Natural killer cell (primary cell): ENCODE data around the gene GASK1A. TPM values are rescaled to one million over a fixed set of nuclear protein-coding genes. Genes with fewer than 3 reads are reported as not detected.

Source experiments
- ATAC-seq, 3 donors: fragments of 150-1000 bp in 2 of 3; fragments of 200-7000 bp in 1 of 3; cut with Tn5 transposase; 1 replicate in 1 of 3; 2 replicates in 2 of 3; pipeline ENCODE4 v1.10.0; 2021; ENCODE audit warnings: mild to moderate bottlenecking in 2 of 3, moderate library complexity in 2 of 3
- DNase-seq, 2 donors: peaks; one replicate each; pipeline versions ENCODE4 v3.0.0 to v3.0.0-alpha.2; 2013 to 2021; ENCODE audit warnings: mixed read lengths in 1 of 2
- H3K27ac ChIP-seq: one replicate; pipeline ENCODE4 v1.5.1; 2013; ENCODE audit warnings: mild to moderate bottlenecking, low read length
- H3K27me3 ChIP-seq: one replicate; pipeline ENCODE4 v1.6.1; 2013; ENCODE audit warnings: low read length; ENCODE audit not compliant: control insufficient read depth, insufficient read depth
- H3K36me3 ChIP-seq: one replicate; pipeline ENCODE4 v1.6.1; 2013; ENCODE audit warnings: low read length; ENCODE audit not compliant: control insufficient read depth, insufficient read depth
- H3K4me1 ChIP-seq: one replicate; pipeline ENCODE4 v1.6.1; 2013; ENCODE audit warnings: low read length; ENCODE audit not compliant: control insufficient read depth, insufficient read depth
- H3K4me3 ChIP-seq: one replicate; pipeline ENCODE4 v1.5.1; 2013; ENCODE audit warnings: low read length
- H3K9me3 ChIP-seq: one replicate; pipeline ENCODE4 v1.6.1; 2013; ENCODE audit warnings: low read length; ENCODE audit not compliant: control insufficient read depth, insufficient read depth
- H3K27ac Mint-ChIP-seq, 2 donors: one replicate each; pipeline ENCODE4 v1.8.0; 2022; ENCODE audit warnings: mild to moderate bottlenecking in 2 of 2, mixed read lengths in 2 of 2, moderate library complexity in 1 of 2
- H3K27me3 Mint-ChIP-seq, 2 donors: one replicate each; pipeline ENCODE4 v1.8.0; 2022; ENCODE audit warnings: low read depth in 2 of 2, mixed read lengths in 2 of 2
- H3K36me3 Mint-ChIP-seq: one replicate; pipeline ENCODE4 v1.8.0; 2022; ENCODE audit warnings: mixed read lengths
- H3K4me1 Mint-ChIP-seq, 2 donors: one replicate each; pipeline ENCODE4 v1.8.0; 2022; ENCODE audit warnings: mixed read lengths in 2 of 2
- H3K4me3 Mint-ChIP-seq: one replicate; pipeline ENCODE4 v1.8.0; 2022; ENCODE audit warnings: mild to moderate bottlenecking, moderate library complexity, mixed read lengths
- H3K9me3 Mint-ChIP-seq, 2 donors: one replicate each; pipeline ENCODE4 v1.8.0; 2022; ENCODE audit warnings: mixed read lengths in 2 of 2
- WGBS: methylation state at CpG from one replicate; pipeline ENCODE4 v1.1.7; 2013; ENCODE audit warnings: missing lambda C conversion rate; ENCODE audit not compliant: insufficient coverage; 5-methylcytosine and 5-hydroxymethylcytosine counted together
- intact Hi-C: fragments of 100-400 bp; cut with micrococcal nuclease; formaldehyde crosslinking; loops from one replicate; pipeline ENCODE4 v1.14.2; 2022
- total RNA-seq, 4 donors: library from RNA; stranded (reverse); fragments of 120-200 nt in 1 of 4; gene quantifications; one replicate each; pipeline versions ENCODE4 v1.2.3 to v1.2.4, GENCODE V29; 2013 to 2022
- TF ChIP-seq, protein P1 (sequence below): fragments of 200-600 bp; IDR thresholded peaks from one replicate; pipeline ENCODE4 v1.8.0; 2022; ENCODE audit warnings: antibody characterized with exemption

GASK1A gene
- total RNA-seq, 3 donors from 2014 or later (not counting 1 experiment from before 2014, with no cell fraction given) = 0.12 to 0.34 TPM; not detected in 1

- intact Hi-C loops = loop anchor here (1.0 kb wide), 1 partner anchor 13 kb away; no protein-coding TSS in a partner anchor
- no peaks in the 10 kb centered on the region for H3K27me3 Mint-ChIP-seq
These were observed 57.7 kb downstream of the GASK1A start for GRCh38 chr3:43036621-43037423.

GRCh38 chr3:43038010-43038409 is 58.9 kb downstream of the GASK1A start:
- TF ChIP-seq, protein P1, sequence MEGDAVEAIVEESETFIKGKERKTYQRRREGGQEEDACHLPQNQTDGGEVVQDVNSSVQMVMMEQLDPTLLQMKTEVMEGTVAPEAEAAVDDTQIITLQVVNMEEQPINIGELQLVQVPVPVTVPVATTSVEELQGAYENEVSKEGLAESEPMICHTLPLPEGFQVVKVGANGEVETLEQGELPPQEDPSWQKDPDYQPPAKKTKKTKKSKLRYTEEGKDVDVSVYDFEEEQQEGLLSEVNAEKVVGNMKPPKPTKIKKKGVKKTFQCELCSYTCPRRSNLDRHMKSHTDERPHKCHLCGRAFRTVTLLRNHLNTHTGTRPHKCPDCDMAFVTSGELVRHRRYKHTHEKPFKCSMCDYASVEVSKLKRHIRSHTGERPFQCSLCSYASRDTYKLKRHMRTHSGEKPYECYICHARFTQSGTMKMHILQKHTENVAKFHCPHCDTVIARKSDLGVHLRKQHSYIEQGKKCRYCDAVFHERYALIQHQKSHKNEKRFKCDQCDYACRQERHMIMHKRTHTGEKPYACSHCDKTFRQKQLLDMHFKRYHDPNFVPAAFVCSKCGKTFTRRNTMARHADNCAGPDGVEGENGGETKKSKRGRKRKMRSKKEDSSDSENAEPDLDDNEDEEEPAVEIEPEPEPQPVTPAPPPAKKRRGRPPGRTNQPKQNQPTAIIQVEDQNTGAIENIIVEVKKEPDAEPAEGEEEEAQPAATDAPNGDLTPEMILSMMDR = no peak
- H3K27ac Mint-ChIP-seq = peak overlapping the region in 1 of 2 donors; percentile 29

More at GRCh38 chr3:43036621-43037423, 57.7 kb downstream of the GASK1A start:
- peak overlapping the region; percentile 87 to 91 for H3K27ac Mint-ChIP-seq
- 72% methylated on average over 9 of the region's 9 CpGs for WGBS
- ATAC-seq = peak; percentile 91 to 97 (median 92)
- peak overlapping the region; percentile 53 for H3K4me3 Mint-ChIP-seq
- TF ChIP-seq, protein P1 = no peak
- no peak overlapping the region for H3K4me3 ChIP-seq
- peaks cover 28% of the 10 kb centered on the region for H3K4me1 ChIP-seq
- H3K36me3 ChIP-seq = no peaks in the 10 kb centered on the region
- peaks cover 31 to 32% of the 10 kb centered on the region in 2 donors for H3K4me1 Mint-ChIP-seq
- no peaks in the 10 kb centered on the region for H3K9me3 ChIP-seq
- peak; percentile 40 to 56 for DNase-seq
- no peaks in the 10 kb centered on the region for H3K36me3 Mint-ChIP-seq
- H3K27ac ChIP-seq = peak overlapping the region; percentile 70
- H3K27me3 ChIP-seq = no peaks in the 10 kb centered on the region
- H3K9me3 Mint-ChIP-seq = no peaks in the 10 kb centered on the region

DNA sequence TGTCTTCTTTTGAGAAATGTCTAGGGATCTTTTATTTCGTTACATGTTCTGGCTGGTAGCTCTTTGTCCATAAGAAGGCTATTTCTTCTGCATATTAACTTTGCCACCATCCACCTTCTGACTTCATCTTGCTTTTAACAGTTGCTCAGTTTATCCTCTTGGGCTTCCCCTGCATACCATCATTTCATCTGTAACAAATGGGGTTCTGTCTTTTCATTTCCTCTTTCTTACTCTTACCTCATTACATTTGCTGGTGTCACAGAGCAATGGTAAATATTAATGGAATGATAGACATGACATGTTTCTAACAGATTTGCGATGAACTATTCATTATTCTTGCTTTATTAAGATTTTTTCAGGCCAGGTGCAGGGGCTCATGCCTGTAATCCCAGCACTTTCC is 62.4 kb downstream of the GASK1A start:
- peaks cover 23% of the 10 kb centered on the region for H3K9me3 ChIP-seq
- intact Hi-C loops = no loop called here
- Mint-ChIP-seq H3K9me3 (peaks cover 3 to 11% of the 10 kb centered on the region in 2 donors), H3K27me3 (no peaks in the 10 kb centered on the region), H3K27ac (no peak overlapping the region), H3K4me1 (peaks cover 10% of the 10 kb centered on the region in 2 donors), H3K36me3 (no peaks in the 10 kb centered on the region), H3K4me3 (no peak overlapping the region)
- ATAC-seq (no peak), DNase-seq (no peak)
- H3K4me1 ChIP-seq = peaks cover 8% of the 10 kb centered on the region
- H3K4me3 ChIP-seq = no peak overlapping the region
- H3K36me3 ChIP-seq = no peaks in the 10 kb centered on the region
- no peaks in the 10 kb centered on the region for H3K27me3 ChIP-seq
- H3K27ac ChIP-seq = no peak overlapping the region
- WGBS = 97% methylated on average over 2 of the region's 2 CpGs
- TF ChIP-seq, protein P1 = no peak

More at GRCh38 chr3:43038010-43038409, 58.9 kb downstream of the GASK1A start:
- no peaks in the 10 kb centered on the region for H3K36me3 Mint-ChIP-seq
- no peaks in the 10 kb centered on the region for H3K27me3 ChIP-seq
- no peaks in the 10 kb centered on the region for H3K36me3 ChIP-seq
- WGBS = 80% methylated on average over 3 of the region's 7 CpGs
- intact Hi-C loops = no loop called here
- H3K27ac ChIP-seq = no peak overlapping the region
- H3K4me3 ChIP-seq = no peak overlapping the region
- H3K9me3 ChIP-seq = no peaks in the 10 kb centered on the region
- no peak overlapping the region for H3K4me3 Mint-ChIP-seq
- peaks cover 31% of the 10 kb centered on the region in 2 donors for H3K4me1 Mint-ChIP-seq
- no peak for DNase-seq
- peaks cover 28% of the 10 kb centered on the region for H3K4me1 ChIP-seq
- no peaks in the 10 kb centered on the region for H3K9me3 Mint-ChIP-seq
- no peaks in the 10 kb centered on the region for H3K27me3 Mint-ChIP-seq
- ATAC-seq = no peak
